Skin epidermis (tissue), 12 donors: ENCODE measurements around the gene NECAB2.

Experiments
- H3K27ac ChIP-seq, 21 experiments: fragments of 200-600 bp; sonication (generic) in 11 of 21; one replicate each; pipeline ENCODE4 v1.5.0; 2020; ENCODE audit warnings: mild to moderate bottlenecking in 3 of 21, inconsistent platforms in 2 of 21, moderate library complexity in 2 of 21
- H3K4me3 ChIP-seq, 7 experiments: fragments of 200-600 bp; sonication (generic) in 2 of 7; one replicate each; pipeline ENCODE4 v1.5.0; 2020; ENCODE audit warnings: inconsistent platforms in 2 of 7, mild to moderate bottlenecking in 2 of 7, moderate library complexity in 1 of 7

The NECAB2 gene

DNA sequence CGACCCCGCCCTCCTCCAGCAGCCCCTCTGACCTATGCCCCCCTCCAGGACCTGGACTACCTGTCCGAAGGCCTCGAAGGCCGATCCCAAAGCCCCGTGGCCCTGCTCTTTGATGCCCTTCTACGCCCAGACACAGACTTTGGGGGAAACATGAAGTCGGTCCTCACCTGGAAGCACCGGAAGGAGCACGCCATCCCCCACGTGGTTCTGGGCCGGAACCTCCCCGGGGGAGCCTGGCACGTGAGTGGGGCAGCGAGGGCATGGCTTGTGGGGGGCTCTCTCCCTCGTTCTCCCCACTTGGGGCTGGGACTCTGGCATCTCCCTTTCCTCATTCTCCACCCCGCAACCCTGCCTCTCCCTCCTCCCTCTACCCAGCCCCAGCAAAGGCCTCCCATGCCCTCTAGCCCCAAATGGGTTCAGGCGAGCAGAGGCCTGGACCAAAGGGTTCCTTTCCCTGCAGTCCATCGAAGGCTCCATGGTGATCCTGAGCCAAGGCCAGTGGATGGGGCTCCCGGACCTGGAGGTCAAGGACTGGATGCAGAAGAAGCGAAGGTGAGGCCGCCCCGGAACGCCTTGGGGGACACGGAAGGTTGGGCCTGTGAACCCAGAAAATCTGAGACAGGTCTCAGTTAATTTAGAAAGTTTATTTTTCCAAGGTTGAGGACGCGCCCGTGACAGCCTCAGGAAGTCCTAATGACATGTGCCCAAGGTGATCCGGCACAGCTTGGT lies 7.4 kb upstream of the NECAB2 start:
- Histone ChIP-seq H3K27ac (no peak overlapping the region), H3K4me3 (no peak overlapping the region)

DNA sequence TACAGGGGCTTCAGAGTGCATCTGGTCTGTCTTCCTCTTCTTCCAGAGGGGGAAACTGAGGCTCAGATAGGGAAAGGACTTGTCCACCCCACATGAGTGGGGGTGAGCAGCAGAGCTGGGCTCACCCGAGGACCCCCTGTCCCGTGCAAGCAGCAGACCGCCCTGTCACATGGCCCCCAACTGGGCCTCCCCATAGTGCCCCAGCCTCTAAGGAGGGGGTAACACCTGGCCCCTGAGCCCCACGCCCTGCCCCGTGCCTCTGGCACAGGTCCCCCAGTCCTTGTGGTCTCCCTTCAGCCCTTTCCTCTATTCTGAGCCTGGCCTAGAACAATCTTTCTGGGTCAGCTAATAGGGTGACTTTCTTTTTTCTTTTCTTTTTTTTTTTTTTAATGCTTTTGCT lies 6.5 kb upstream of the NECAB2 start:
- no peak overlapping the region for H3K27ac ChIP-seq
- no peak overlapping the region for H3K4me3 ChIP-seq

- Histone ChIP-seq H3K4me3 (no peak overlapping the region), H3K27ac (no peak overlapping the region)
Observed at GRCh38 chr16:83963277-83964119, 4.5 kb upstream of the NECAB2 start.

GRCh38 chr16:83964684-83965443 lies 3.2 kb upstream of the NECAB2 start:
- Histone ChIP-seq H3K27ac (no peak overlapping the region), H3K4me3 (no peak overlapping the region)

DNA sequence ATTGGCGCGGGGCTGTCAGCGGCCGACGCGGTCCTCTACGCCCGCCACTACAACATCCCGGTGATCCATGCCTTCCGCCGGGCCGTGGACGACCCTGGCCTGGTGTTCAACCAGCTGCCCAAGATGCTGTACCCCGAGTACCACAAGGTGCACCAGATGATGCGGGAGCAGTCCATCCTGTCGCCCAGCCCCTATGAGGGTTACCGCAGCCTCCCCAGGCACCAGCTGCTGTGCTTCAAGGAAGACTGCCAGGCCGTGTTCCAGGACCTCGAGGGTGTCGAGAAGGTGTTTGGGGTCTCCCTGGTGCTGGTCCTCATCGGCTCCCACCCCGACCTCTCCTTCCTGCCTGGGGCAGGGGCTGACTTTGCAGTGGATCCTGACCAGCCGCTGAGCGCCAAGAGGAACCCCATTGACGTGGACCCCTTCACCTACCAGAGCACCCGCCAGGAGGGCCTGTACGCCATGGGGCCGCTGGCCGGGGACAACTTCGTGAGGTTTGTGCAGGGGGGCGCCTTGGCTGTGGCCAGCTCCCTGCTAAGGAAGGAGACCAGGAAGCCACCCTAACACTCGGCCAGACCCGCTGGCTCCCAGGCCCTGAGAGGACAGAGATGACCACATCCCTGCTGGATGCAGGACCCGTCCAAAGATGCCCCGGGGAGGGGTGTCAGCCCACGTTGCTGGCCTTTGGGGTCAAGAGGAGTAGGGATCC lies 2.4 kb upstream of the NECAB2 start:
- Histone ChIP-seq H3K4me3 (no peak overlapping the region), H3K27ac (no peak overlapping the region)

DNA sequence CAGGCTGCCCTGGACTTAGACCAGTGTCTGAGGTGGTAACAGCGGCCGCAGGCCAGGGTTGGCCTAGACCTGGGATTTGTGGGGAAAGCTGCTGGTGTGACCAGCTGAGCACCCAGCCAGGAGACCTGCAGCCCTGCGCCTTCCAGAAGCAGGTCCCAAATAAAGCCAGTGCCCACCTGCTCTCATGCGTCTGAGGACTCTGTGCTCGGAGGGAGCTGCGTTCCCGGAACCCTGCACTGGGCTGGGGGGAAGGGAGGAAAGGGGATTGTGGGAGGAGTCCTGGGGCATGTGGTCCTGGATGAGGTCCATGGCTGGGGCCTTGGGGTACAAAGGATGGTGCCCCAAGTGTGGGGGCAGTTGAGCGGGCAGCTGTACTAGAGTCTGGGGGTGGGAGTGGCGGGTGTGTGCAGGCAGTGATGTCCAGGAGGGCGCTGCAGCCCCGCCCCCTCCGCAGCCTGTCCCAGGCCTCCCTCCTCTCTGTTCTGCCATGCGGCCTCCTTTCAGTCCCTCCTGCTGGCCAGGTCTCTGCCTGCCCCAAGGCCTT lies 1.8 kb upstream of the NECAB2 start:
- no peak overlapping the region for H3K4me3 ChIP-seq
- H3K27ac ChIP-seq = no peak overlapping the region

DNA sequence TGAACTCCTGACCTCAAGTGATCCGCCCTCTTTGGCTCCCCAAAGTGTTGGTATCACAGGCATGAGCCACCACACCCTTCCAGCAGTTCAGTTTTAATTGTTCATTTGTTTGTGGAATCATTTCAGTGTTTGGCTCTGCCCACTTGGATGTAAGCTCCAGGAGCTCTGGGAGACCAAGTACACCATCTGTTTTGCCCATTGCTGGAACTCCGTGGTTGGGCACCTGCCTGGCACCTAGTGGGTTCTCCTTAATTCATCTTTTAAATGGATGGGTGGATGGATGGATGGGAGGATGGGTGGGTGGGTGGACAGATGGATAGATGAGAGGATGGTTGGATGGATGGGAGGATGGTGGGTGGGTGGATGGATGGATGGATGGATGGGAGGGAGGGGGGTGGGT lies 953 bp upstream of the NECAB2 start:
- H3K4me3 ChIP-seq = no peak overlapping the region
- H3K27ac ChIP-seq = no peak overlapping the region

DNA sequence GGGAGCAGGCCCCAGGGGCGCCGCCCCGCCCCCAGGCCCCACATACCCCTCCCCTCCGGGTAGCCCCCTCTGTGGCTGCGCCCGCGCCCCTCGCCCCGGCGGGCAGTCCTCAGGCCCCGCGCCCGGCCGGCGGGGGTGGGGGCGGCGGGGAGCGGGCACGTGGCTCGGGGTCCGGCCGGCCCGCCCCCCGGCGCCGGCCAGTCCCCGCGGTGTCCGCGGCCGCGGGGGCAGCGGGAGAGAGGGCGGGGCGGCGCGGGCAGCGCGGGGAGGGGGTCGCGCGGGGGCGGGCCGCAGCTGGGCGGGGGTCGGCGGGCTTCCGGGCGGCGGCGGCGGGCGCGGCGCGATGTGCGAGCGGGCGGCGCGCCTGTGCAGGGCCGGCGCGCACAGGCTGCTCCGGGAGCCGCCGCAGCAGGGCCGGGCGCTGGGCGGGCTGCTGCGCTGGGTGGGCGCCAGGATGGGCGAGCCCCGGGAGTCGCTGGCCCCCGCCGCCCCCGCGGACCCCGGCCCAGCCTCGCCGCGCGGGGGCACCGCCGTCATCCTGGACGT lies 335 bp downstream of the NECAB2 start:
- Histone ChIP-seq H3K4me3 (peak overlapping the region in 1 of 7 experiments; percentile 19), H3K27ac (no peak overlapping the region)

DNA sequence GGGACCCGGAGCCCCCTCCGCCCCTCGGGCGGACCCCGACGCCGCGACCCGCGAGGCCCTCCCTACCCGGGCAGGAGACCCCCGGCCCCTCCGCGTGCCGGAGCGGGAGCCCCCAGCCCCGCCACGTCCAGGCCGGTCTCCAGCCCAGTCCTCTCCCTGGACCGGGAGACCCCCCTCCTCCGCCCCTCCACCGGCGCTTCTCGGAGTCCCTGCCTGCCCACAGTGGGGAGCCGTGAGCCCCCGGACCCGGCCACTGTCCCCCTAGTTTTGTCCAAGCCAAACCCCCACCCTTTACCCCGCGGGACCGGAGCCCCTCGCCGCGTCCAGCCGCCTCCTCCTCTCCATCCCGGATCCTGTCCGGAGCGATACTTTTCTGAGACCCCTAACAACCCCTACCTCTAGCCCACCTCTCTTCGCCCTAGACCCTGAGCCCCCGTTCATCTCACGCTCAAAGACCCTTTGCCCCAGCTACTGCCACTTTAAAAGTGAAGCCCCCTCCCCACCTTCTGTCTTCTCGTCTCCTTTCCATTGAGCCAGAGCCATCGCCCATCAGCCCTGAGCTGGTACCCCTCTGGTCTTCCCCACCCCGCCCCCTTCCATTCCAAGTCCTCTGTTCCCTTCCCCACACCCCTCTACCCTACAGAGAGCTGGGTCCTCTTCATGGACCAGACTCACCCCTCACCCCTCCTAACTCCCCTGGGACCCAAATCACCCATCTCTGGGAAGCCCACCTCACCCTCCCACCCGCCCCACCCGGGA lies 1.0 kb downstream of the NECAB2 start:
- no peak overlapping the region for H3K4me3 ChIP-seq
- no peak overlapping the region for H3K27ac ChIP-seq

DNA sequence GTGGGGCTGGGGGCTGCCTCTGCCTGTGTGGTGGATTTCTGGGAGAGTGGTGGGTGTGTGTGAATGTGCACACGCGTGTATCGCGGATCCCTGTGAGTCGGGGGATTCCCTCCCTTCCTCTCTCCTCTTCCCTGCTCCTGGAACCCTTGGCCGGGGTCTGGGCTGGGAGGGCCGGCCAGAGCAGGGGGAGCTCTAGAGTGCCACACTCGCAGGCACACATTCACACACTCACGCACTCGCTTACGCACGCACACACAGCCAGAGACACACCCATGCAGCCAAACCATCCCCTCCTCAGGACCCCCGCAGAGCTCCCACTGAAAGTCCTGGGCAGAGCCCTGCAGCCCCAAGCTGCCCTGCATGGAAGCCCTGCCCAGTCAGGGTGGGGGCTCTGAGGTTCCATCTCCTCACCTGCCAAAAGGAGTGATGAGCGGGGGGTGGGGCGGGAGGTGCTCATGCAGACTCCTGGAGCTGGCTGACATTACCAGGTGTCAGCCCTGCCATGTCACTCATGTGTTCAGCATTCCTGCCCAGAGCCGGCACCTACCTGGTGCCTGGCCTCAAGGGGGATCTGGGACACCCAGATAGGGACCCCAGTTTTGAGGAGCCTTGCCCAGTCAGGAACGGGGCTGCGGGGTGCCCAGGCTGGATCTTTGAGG lies 1.9 kb downstream of the NECAB2 start:
- Histone ChIP-seq H3K27ac (no peak overlapping the region), H3K4me3 (no peak overlapping the region)

DNA sequence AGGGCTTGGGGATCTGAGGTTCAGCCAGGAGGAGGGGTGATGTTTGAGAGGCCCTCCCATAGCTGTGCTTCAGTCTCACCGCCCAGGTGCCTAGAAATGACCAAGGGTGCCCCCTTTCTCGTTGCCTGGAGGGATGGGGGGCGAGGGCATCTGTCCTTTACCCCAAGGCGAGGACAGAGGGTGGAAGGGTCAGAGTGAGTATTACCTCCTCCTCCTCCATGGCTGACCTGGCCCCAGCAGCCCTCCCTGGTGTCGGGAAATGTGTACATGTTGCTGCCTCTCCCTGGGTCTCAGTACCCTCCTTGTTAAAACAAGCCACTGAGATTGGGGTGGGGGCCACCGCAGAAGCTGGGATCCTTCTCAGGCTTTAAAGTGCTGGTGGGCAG lies 2.4 kb downstream of the NECAB2 start:
- Histone ChIP-seq H3K4me3 (no peak overlapping the region), H3K27ac (no peak overlapping the region)

DNA sequence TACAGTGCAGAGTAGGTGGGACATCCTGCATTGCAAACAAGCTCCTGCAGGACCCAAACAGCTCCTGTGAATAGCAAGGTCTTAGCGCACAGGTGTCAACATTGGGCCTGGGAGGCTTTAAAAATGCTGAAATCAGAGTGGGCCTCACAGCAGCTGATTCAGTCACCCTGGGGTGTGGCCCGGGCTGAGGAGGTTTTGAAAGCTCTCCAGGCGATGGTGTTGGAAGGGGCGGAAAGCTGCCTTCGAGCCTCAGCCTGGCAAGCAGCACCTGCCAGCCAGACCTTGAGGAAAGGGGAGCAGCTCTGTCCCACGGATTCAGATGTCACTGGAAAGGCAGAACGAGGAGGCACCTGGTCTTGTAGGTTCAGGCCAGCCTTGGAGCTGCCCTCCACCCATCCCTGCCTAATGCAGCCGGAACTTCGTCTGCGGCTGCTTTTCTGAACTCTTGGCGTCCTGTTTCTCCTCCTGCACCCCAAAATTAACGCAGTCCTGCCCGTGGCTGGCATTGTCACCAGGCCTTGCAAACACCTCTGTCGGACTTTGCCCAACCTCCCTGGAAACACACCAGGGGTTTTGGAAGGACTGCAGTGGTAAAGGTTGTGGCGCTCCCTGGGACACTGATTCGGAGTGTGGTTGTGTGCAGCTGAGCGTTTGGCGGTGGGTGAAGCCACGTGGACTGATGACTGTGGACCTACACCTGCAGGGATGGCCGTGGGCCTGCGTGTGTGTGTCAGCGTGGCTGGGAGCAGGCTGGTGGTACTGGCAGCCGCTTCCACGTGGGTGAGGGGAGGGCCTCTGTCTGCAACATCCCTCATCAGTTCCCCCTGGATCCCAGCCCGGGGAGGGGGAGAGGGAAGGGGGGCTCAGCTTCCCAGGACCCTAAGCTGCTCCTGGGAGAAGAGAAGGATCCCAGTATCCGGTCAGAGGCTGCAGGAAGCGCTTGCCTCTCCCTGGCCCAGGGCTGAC lies 3.4 kb downstream of the NECAB2 start:
- no peak overlapping the region for H3K4me3 ChIP-seq
- H3K27ac ChIP-seq = no peak overlapping the region

DNA sequence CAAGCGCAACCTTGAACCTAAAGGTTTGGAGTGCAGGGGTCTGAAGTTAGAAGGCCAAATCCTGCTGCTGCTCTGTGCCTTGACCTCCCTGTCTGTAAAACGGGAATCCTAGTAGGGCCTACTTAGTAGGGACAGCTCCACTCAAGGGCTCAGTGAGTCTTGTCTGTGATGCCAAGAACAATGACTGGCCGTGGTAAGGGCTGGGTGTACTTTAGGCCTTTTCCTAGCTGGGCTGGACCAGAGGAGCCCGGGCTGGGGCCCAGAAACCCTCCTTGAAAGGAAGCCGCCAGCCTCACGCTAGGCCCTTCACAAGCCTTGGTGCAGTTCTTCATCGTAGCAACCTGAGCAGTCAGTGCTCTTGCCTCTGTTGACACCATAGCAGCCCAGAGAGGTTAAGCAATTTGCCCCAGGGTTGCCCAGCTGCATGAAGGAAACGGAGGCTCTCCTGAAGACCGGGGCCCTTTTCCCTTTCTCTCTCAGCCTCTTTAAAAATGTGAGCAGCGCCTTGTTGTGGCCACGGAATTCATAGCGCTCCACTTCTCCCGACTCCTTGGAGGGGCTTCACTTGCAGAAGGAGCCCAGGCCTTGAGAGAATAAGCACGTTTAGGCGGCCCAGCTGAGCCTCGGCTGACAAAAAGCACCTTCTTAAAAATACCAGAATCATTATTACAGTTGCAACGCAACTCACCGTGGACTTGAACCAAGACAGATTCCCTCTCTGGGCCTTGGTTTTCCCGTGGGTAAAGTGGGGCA lies 4.4 kb downstream of the NECAB2 start:
- Histone ChIP-seq H3K4me3 (no peak overlapping the region), H3K27ac (no peak overlapping the region)

DNA sequence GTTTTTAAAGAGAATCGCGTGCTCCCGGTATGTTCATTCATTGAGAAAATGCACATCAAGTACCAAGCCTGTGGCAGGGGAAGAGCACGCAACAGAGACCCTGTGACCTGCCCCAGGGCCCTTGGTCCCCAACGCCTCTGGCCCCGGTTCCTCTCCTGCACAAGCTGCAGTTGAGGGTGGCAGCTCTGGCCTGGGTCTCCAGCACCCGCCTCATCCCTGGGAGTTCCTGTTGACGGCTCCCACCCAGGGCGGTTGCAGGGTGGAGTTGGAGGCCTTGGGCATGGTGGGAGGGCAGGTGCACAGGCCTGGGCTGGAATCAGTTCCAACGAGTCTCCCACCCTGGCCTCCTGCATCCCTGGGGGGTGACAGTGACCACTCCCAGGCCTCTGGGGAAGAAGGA lies 5.0 kb downstream of the NECAB2 start:
- Histone ChIP-seq H3K27ac (no peak overlapping the region), H3K4me3 (no peak overlapping the region)

- no peak overlapping the region for H3K4me3 ChIP-seq
- no peak overlapping the region for H3K27ac ChIP-seq
Observed at GRCh38 chr16:83973581-83974385, 5.7 kb downstream of the NECAB2 start.

- Histone ChIP-seq H3K4me3 (no peak overlapping the region), H3K27ac (no peak overlapping the region)
Observed at GRCh38 chr16:83974475-83974874, 6.4 kb downstream of the NECAB2 start.
